Stimulated activated CD8-positive, alpha-beta memory T cell treated with anti-CD3 and anti-CD28 coated beads, Interleukin-7, amount 100 ng/mL, for 24 hours (primary cell): ENCODE results near the gene C16orf92.

Experiments
- DNase-seq: peaks from one replicate; pipeline ENCODE4 v3.0.0-alpha.2; 2020; ENCODE audit warnings: low read depth

Gene C16orf92, protein sequence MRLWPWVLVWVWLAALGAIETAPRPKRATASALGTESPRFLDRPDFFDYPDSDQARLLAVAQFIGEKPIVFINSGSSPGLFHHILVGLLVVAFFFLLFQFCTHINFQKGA

GRCh38 chr16:30022887-30023286 is at the start of gene C16orf92:
TSS of gene C16orf92 (plus strand) at chr16:30023198. CDS start at chr16:30023341, 143 bp downstream.
- DNase-seq: no peak

DNA sequence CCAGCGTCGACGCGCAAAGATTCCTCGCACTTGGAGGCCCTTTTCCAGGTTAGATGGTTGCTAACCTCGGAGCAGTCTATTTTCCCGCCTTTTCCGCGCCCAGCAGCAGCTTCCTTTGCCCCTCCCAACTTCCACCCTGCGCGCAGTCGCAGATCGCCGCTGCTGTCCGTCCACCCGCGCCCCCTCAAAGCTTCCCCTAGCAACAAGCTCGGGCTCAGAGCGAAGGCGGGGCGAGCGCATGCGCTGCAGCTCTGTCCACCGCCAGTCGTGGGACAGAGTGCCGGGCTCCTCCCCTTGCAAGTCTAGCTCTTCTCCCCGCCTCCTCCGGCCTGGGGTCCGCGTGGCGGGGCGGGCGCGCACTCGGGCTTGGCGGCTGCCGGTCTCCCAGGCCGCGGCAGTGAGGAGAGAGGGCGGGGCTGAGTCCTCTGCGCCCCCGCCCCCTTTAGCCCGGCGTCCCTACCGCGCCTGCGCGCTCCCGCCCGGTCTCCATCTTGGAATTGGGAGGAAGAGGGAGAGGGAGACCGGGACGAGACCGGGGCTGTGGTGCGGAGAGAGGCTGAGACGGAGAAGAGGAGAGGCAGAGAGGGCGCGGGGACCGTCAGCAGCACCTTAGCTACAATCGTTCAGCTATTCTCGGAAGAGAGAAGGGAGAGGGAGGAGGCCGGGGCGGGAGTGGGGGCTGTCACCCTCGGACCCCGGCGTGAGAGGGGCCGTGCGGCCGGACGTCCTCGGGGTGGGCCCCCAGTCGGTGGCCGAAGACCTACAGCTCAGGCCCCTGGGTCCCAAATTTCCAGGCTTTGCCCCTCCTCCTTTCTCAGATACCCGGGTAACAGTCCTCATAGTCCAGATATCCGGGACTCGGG is 49.4 kb upstream of the C16orf92 start, which contains the start of gene TAOK2:
Gene TAOK2 (plus strand): TSS at position 485 of the 863 bp plus-strand sequence. CDS start 3,905 bp downstream, outside the sequence.
- peak; percentile 89 for DNase-seq

GRCh38 chr16:29974291-29975133 is 48.5 kb upstream of the C16orf92 start:
- no peak for DNase-seq

GRCh38 chr16:29975134-29975538 is 47.9 kb upstream of the C16orf92 start:
- DNase-seq: no peak

- no peak for DNase-seq
Observed at GRCh38 chr16:29975811-29976511, 47.0 kb upstream of the C16orf92 start.

DNA sequence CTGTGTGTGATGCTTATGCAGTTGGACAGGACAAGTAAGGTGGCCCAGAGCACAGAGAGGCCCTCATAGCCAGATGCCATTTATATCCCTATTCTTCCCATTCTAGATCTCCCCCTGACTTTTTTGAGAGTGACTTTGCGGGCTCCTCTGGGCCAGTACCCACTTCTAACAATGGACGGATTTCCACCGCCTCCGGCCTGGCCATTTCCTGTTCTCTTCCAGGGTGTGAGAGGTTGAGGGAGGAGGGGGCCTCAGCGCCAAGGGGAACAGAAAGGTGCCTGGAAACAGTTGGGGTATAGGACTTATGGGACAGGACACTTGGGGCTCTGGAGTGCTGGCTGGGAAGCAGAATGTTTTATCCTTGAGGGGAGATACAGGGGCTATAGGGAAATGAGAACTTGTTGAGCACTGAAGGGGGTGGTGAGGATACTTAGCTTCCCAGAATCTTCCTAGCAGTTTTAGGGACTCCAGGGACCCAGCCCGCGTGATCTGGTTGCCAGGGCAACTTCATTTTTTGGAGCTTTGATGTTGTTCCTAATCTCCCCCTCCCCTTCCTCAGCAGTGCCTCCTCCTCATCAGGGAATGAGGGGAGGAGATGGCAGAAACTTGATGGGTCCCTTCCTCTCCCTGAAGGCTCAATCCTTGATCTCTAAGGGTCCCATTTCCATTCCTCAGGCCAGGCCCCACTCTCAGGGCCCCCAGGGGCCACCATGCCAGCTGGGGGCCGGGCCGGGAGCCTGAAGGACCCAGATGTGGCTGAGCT is 45.8 kb upstream of the C16orf92 start:
- DNase-seq: no peak

GRCh38 chr16:29978081-29978480 is 44.9 kb upstream of the C16orf92 start:
- no peak for DNase-seq

DNA sequence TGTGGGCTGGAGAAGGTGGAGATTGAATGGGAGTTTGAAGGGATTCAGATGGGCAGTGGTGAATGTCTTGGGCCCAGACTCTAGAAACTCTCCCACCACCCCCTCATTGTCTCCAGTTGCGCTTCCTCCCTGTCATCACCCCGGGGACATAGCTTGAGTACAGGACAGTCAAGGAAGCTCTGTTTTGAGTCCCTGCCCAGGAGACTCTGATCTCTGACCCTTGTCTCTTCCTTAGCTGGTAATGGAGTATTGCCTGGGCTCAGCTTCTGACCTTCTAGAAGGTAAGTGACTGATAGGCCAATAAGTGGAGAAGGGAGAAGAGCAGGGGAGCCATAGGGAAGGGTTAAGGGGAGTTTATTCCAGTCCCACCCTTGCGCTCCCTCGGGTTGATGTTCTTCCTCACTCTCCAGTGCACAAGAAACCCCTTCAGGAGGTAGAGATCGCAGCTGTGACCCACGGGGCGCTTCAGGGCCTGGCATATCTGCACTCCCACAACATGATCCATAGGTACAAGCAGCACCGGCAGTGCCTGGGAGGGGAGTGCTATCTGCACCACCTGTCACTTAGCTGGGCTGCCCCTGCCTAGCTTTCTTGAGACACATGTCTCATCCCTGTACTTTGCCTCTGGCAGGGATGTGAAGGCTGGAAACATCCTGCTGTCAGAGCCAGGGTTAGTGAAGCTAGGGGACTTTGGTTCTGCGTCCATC is 44.3 kb upstream of the C16orf92 start:
- DNase-seq: no peak

GRCh38 chr16:29982560-29983419 is 40.2 kb upstream of the C16orf92 start:
- no peak for DNase-seq

- DNase-seq: no peak
Observed at GRCh38 chr16:29983420-29984136, 39.4 kb upstream of the C16orf92 start.

DNA sequence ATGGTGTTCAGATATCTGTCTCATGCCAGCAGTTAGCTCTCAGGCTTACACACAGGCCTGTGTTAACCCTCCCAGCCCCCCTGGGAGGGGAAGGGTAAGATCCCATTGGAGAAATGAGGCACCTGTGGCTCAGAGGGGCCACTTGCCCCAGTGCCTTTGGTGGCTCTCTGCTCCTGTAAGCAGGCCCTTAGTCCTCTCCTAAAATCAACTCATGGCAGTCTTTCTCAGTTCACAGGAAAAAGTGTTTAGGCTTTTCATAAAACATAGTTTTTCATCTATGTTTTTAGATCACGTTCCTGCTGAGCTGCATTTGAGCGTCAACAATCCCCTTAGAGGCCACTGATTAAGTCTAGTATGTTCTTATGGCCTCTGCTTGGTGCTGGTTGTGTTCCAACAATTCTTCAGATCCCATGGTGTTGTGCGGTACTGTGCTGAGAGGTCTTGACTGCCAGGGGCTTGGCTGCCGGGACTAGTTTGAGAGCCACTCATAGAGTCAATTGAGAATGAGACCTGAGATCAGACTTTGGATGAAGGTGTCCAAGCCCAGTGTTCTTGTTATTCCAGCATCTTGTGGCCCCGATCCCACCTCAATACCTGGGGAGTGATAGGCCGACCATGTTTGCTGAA is 38.7 kb upstream of the C16orf92 start:
- DNase-seq: no peak

DNA sequence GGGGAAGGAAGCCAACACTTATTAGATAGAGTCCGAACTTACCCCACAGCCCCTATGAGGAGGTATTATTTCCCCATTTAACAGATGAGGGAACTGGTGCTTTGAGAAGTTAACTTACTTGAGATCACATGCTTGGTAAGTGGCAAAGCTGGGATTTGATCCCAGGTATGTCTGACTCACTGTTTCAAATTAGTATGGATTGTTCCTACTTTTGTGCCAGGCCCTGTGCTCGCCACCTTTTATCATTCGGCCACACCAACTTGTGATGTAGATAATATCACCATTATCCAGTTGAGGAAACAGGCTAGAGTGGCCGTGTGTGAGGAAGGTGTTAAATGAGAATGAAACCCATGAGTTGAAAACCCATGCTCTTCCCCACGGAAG is 38.2 kb upstream of the C16orf92 start:
- no peak for DNase-seq

DNA sequence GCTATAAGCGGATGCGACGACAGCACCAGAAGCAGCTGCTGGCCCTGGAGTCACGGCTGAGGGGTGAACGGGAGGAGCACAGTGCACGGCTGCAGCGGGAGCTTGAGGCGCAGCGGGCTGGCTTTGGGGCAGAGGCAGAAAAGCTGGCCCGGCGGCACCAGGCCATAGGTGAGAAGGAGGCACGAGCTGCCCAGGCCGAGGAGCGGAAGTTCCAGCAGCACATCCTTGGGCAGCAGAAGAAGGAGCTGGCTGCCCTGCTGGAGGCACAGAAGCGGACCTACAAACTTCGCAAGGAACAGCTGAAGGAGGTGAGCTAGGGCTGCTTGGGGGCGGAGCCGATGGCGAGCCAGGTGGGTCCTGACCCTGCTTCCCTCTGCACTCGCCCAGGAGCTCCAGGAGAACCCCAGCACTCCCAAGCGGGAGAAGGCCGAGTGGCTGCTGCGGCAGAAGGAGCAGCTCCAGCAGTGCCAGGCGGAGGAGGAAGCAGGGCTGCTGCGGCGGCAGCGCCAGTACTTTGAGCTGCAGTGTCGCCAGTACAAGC is 37.7 kb upstream of the C16orf92 start:
- no peak for DNase-seq

- DNase-seq: no peak
Observed at GRCh38 chr16:29986231-29986630, 36.8 kb upstream of the C16orf92 start.

GRCh38 chr16:29986931-29987330 is 36.1 kb upstream of the C16orf92 start:
- DNase-seq: no peak

DNA sequence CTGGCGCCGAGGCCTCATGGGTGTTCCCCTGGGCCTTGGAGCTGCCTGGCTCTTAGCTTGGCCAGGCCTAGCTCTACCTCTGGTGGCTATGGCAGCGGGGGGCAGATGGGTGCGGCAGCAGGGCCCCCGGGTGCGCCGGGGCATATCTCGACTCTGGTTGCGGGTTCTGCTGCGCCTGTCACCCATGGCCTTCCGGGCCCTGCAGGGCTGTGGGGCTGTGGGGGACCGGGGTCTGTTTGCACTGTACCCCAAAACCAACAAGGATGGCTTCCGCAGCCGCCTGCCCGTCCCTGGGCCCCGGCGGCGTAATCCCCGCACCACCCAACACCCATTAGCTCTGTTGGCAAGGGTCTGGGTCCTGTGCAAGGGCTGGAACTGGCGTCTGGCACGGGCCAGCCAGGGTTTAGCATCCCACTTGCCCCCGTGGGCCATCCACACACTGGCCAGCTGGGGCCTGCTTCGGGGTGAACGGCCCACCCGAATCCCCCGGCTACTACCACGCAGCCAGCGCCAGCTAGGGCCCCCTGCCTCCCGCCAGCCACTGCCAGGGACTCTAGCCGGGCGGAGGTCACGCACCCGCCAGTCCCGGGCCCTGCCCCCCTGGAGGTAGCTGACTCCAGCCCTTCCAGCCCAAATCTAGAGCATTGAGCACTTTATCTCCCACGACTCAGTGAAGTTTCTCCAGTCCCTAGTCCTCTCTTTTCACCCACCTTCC is 35.5 kb upstream of the C16orf92 start:
- no peak for DNase-seq

- no peak for DNase-seq
Observed at GRCh38 chr16:29988346-29989075, 34.5 kb upstream of the C16orf92 start.
